ENCODE data around the gene MARK4. TPM values are rescaled to one million over a fixed set of nuclear protein-coding genes. Genes with fewer than 3 reads are reported as not detected.

Gene MARK4
- total and polyA plus RNA-seq, 12 donors: 5.6 to 53.3 (median 26.6) TPM

DNA sequence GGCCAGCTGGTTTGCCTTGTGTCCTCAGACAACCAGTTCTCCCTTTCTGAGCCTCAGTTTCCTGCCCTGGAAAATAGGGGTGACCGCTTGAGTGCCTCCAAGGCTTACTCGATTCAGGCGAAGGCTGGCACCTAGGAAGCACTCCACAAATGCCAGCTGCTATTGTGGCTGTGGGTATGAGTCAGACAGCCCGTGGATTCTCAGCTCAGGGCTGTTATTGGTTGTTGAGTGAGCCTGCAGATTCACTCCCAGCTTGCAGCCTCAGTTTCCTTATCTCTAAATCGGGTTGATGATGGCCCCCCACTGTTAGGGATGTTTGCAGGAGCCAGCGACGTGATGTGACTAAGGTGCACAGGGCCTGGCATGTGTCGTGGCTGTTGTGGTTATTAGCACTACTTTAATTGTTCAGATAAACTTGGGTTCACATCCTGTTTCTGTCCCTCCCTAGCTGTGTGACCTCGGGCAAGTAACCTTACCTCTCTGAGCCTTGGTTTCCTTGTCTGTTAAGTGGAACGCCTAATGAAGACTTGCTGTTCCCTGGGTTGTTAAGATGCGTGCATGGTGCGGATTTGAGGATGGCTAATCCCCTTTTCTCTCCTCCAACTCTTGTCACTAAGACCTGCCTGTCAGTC is 2.4 kb downstream of the MARK4 start:
- no peaks in the 10 kb centered on the region for H3K9me3 ChIP-seq (replicated peaks in 1 of 3)
- no peak overlapping the region for H3K4me3 ChIP-seq
- no peaks in the 10 kb centered on the region for H3K36me3 ChIP-seq (replicated peaks in 1 of 2)
- DNase-seq: peak in 4 of 7 donors; percentile 41 to 54 (median 48)
- TF ChIP-seq POLR2A (IDR thresholded peaks at IDR 0.05): peak in 1 of 2 donors; percentile 14
- TF ChIP-seq, protein P1, sequence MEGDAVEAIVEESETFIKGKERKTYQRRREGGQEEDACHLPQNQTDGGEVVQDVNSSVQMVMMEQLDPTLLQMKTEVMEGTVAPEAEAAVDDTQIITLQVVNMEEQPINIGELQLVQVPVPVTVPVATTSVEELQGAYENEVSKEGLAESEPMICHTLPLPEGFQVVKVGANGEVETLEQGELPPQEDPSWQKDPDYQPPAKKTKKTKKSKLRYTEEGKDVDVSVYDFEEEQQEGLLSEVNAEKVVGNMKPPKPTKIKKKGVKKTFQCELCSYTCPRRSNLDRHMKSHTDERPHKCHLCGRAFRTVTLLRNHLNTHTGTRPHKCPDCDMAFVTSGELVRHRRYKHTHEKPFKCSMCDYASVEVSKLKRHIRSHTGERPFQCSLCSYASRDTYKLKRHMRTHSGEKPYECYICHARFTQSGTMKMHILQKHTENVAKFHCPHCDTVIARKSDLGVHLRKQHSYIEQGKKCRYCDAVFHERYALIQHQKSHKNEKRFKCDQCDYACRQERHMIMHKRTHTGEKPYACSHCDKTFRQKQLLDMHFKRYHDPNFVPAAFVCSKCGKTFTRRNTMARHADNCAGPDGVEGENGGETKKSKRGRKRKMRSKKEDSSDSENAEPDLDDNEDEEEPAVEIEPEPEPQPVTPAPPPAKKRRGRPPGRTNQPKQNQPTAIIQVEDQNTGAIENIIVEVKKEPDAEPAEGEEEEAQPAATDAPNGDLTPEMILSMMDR (IDR thresholded peaks at IDR 0.05): no peak
- no peak overlapping the region for H3K27ac ChIP-seq
- no peaks in the 10 kb centered on the region for H3K27me3 ChIP-seq
- intact Hi-C loops (cut with DNase I): loop anchor here (5.0 to 10.0 kb wide), 2 partner anchors 51 to 81 kb away; no protein-coding TSS in a partner anchor
- peaks cover 11 to 25% of the 10 kb centered on the region in 2 donors for H3K4me1 ChIP-seq (replicated peaks in 1 of 2)
- 62 to 74% (median 74%) methylated on average over 7 to 12 of the region's 12 CpGs for WGBS, 4 donors

DNA sequence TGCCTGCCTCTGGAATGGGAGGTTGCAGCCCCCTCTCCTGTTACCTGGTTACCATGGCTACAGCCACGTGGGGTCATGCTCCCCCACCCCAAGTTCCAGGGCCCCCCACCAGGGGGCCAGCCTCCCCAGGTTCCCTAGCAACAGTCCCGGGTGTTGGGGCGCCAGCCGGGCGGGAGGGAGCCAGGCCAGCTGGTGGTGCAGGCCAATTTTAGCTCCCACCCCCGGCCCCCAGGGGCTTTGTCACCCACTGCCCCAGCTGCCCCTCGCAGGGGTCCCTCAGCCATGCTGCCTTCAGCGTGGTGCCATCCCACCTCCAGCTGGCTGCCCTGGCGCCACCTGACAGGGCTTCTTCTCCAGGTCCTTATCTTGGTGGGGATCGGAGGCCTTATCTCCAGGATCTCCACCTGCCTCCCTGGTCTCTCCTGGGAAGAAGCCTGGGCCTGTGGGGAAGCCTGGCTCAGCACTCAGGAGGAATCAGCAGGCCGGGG is 3.0 kb downstream of the MARK4 start:
- Histone ChIP-seq H3K27ac (no peak overlapping the region), H3K4me1 (replicated peaks in 1 of 2) (peaks cover 11 to 25% of the 10 kb centered on the region in 2 donors), H3K27me3 (no peaks in the 10 kb centered on the region), H3K9me3 (replicated peaks in 1 of 3) (no peaks in the 10 kb centered on the region), H3K4me3 (no peak overlapping the region), H3K36me3 (replicated peaks in 1 of 2) (no peaks in the 10 kb centered on the region)
- no peak for DNase-seq
- intact Hi-C loops (cut with DNase I): loop anchor here (5.0 to 10.0 kb wide), 2 partner anchors 52 to 81 kb away; no protein-coding TSS in a partner anchor
- 67 to 77% (median 69%) methylated on average over 3 to 11 of the region's 11 CpGs; no CpG with 5 or more reads in 1 of the 4 donors for WGBS, 4 donors
- no peak for TF ChIP-seq POLR2A (IDR thresholded peaks at IDR 0.05)
- TF ChIP-seq, protein P1 (IDR thresholded peaks at IDR 0.05): no peak

DNA sequence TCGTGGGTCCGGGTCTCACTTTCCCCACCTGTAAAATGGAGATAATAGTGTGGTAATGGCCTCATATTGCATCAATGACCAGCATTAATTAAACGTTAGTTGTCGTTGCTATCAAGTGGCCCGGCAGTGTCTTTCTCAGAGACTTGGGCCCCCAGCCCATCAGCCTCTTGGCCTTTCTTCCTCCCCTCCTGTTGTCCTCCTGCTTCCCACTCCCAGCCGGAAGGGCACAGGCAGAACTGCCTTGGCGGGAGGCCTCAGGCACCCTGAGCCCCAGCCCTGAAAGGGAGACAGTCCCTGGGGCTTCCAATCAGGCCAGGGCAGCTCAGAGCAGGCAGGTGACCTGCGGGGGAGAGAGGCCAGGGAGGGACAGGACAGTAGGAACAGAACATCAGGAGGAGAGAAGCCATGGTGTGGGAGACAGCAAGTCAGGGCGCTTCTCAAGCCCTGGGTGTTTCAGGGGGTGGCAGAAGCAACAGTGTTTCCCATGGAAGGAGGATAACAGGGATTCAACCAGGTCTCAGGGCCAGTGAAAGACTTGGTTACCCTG is 4.6 kb downstream of the MARK4 start:
- no peak overlapping the region for H3K27ac ChIP-seq
- 78 to 88% (median 86%) methylated on average over 6 to 9 of the region's 9 CpGs for WGBS, 4 donors

DNA sequence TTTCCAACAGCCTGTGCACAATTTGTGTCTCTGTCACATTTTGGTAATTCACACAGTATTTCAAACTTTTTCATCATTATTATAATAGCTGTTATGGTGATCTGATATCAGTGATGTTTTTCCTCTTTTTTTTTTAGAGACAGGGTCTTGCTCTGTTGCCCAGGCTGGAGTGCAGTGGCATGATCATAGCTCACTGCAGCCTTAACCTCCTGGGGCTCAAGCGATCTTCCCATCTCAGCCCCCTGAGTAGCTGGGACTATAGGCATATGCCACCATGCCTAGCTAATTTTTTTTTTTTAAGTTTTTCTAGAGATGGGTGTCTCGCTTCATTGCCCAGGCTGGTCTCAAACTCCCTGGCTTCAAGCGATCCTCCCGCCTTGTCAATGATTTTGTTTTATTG is 5.8 kb downstream of the MARK4 start:
- no peak overlapping the region for H3K4me3 ChIP-seq
- H3K9me3 ChIP-seq (replicated peaks in 1 of 3): no peaks in the 10 kb centered on the region
- TF ChIP-seq, protein P1 (IDR thresholded peaks at IDR 0.05): no peak
- TF ChIP-seq POLR2A (IDR thresholded peaks at IDR 0.05): no peak
- H3K4me1 ChIP-seq (replicated peaks in 1 of 2): peaks cover 11 to 25% of the 10 kb centered on the region in 2 donors
- WGBS, 4 donors: 97 to 100% (median 98%) methylated on average over 4 of the region's 4 CpGs
- no peaks in the 10 kb centered on the region for H3K27me3 ChIP-seq
- intact Hi-C loops (cut with DNase I): loop anchor here in 1 of 2 donors (10.0 kb wide), 1 partner anchor 78 kb away; no protein-coding TSS in a partner anchor
- no peaks in the 10 kb centered on the region for H3K36me3 ChIP-seq (replicated peaks in 1 of 2)
- DNase-seq: no peak
- H3K27ac ChIP-seq: no peak overlapping the region

More for the DNA sequence above, 4.6 kb downstream of the MARK4 start:
- no peaks in the 10 kb centered on the region for H3K9me3 ChIP-seq (replicated peaks in 1 of 3)
- DNase-seq: no peak
- intact Hi-C loops (cut with DNase I): loop anchor here in 1 of 2 donors (10.0 kb wide), 1 partner anchor 79 kb away; no protein-coding TSS in a partner anchor
- no peaks in the 10 kb centered on the region for H3K36me3 ChIP-seq (replicated peaks in 1 of 2)
- no peaks in the 10 kb centered on the region for H3K27me3 ChIP-seq
- H3K4me3 ChIP-seq: no peak overlapping the region
- no peak for TF ChIP-seq POLR2A (IDR thresholded peaks at IDR 0.05)
- TF ChIP-seq, protein P1 (IDR thresholded peaks at IDR 0.05): no peak
- H3K4me1 ChIP-seq (replicated peaks in 1 of 2): peaks cover 11 to 25% of the 10 kb centered on the region in 2 donors

All from adrenal gland (tissue), 12 donors.